GM12891 (cell line): ENCODE measurements around the gene KPNA6.

Experiments
- PAX5 ChIP-seq: IDR thresholded peaks from 2 replicates; pipeline ENCODE4 v1.6.1; 2011; ENCODE audit warnings: low read length, moderate library complexity, mild to moderate bottlenecking; ENCODE audit not compliant: insufficient read depth, severe bottlenecking
- POLR2A ChIP-seq: IDR thresholded peaks from 2 replicates; pipeline ENCODE4 v1.6.1; 2011; ENCODE audit warnings: low read depth, low read length, control low read depth
- POLR2AphosphoS5 ChIP-seq: IDR thresholded peaks from 2 replicates; pipeline ENCODE4 v1.6.1; 2011; ENCODE audit warnings: low read depth, low read length, control low read depth
- POU2F2 ChIP-seq: IDR thresholded peaks from 2 replicates; pipeline ENCODE4 v1.6.1; 2011; ENCODE audit warnings: low read depth, mild to moderate bottlenecking, control low read depth, low read length, moderate library complexity
- SPI1 ChIP-seq: IDR thresholded peaks from 2 replicates; pipeline ENCODE4 v1.6.1; 2011; ENCODE audit warnings: low read depth, low read length, control low read depth
- TAF1 ChIP-seq: IDR thresholded peaks from 2 replicates; pipeline ENCODE4 v1.6.1; 2011; ENCODE audit warnings: low read depth, low read length, control low read depth

DNA sequence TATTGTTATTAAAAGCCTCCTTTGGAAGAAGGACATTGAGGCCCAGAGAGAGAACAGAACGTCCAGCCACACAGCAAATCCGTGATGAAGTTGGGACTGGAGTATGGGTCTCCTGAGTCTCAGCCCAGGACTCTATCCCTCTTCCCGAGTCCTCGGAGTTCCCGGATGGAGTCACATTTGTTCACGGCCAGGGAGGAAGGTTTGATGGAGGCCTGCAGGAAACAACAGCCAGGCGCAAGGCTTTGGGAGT, 71.3 kb downstream of the KPNA6 start:
- TF ChIP-seq POLR2A: no peak
- no peak for TF ChIP-seq TAF1
- TF ChIP-seq POLR2AphosphoS5: no peak
- TF ChIP-seq SPI1: no peak
- no peak for TF ChIP-seq POU2F2
- TF ChIP-seq PAX5: no peak
